ENCODE data around the gene HCN1.
"Not testable (repeated sequence)": the region's sequence is repeated elsewhere in the genome, so short reads cannot be mapped to it uniquely, and the experiment has no call there.

Gene HCN1

DNA sequence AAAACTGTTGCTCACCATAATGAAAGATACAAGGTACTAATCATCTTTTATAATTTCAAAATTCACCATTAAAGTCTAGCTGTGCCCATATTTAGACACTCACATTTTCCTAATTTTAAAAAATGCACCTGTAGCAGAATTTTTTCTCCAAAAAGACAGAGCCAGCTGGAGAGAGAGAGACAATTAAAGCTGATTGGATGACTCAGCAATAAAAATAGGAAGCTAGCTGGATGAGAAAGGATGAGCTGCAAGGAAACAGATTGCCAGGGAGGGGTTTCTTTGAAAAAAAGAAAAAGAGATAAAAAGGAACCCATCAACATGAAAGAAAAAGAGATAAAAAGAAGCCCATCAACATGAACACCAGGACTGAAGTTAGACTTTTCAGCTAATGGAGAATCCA is 73.8 kb downstream of the HCN1 start:
- in situ Hi-C loops (cut with HindIII; ENCODE audit: low sequenced_read_pairs) = no loop called here

- in situ Hi-C loops (cut with HindIII; ENCODE audit: low sequenced_read_pairs) = no loop called here
These were observed 78.2 kb downstream of the HCN1 start for GRCh38 chr5:45617859-45618416.

DNA sequence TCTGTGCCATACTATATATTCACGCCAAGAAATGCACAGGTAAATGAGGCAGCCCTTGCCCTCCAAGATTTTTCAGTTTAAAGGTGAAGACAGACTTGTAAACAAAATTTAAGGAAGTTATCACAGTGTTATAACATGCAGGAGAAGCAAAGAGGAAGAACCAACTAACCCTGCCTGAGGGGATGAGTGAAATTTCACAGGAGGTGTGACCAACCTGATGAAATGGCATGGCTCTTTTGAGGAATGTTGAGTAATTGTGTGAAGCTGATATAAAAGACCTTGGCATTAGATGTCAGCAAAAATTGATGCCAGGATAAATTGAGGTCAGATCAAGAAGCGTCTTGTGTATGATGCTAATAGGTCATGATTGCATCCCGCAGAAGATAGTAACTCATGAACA is 86.5 kb downstream of the HCN1 start:
- in situ Hi-C loops (cut with HindIII; ENCODE audit: low sequenced_read_pairs) = no loop called here

DNA sequence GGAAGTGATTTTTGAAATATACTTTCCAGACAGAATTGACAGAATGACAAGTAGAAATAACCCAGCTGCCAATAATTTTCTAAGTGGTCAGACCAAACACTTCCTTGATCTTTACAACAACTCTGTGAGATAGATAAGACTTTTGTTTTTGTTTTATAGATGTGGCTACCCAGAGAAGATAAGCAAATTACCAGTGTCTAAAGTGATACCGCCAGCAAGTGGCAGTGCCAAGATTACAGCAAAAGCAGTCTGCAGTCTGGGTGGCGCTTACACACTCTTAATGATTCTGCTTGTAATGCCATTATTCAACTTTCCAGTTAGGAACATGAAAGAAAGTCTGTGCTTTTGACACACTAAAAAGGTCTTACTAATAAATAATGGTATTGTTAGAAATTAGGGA is 92.1 kb downstream of the HCN1 start:
- in situ Hi-C loops (cut with HindIII; ENCODE audit: low sequenced_read_pairs) = no loop called here

DNA sequence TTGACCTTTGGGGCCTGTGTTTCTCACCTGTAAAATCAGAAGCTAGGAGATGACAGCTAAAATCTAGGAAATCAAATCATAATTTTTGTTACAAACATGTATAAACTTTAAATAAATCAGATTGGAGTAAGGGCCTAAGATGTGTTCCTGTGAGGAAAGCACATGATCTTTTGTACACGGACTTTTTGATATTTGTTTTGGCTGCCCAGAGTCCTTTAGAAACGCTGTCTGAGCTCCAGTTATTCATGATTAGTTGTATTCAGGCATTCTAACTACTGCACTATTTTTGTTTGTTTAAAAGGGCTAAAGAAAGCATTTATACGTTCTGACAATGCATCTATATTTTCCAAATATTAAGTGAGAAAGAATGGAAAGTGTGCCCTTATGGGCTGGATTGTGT is 94.8 kb downstream of the HCN1 start:
- in situ Hi-C loops (cut with HindIII; ENCODE audit: low sequenced_read_pairs) = no loop called here

DNA sequence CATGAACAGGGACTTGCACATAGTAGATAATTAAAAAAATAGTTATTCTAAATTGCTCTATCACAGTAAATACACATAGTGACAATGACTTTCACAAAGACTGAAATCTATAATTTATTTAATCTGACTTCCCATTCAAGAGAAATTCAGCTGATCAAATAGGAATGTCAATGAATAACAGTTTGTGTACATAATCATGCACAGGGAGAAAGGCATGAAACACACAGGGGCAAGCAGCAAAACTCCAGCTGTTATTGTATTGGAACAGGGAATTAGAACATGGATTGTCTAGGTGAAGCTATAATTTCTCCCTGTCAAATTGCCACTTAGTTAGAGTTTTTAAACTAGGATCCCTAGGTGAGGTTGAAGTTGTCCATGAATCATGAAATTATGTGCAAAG is 99.9 kb downstream of the HCN1 start:
- in situ Hi-C loops (cut with HindIII; ENCODE audit: low sequenced_read_pairs) = no loop called here

DNA sequence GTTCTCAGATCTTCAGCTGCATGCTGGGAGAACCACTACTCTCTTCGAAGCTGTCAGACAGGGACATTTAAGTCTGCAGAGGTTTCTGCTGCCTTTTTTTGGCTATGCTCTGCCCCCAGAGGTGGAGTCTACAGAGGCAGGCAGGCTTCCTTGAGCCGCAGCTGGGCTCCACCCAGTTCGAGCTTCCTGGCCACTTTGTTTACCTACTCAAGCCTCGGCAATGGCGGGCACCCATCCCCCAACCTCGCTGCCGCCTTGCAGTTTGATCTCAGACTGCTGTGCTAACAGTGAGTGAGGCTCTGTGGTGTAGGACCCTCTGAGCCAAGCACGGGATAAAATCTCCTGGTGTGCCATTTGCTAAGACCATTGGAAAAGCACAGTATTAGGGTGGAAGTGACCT is 110.2 kb downstream of the HCN1 start:
- in situ Hi-C loops (cut with HindIII; ENCODE audit: low sequenced_read_pairs) = not testable (repeated sequence)

- in situ Hi-C loops (cut with HindIII; ENCODE audit: low sequenced_read_pairs) = no loop called here
These were observed 117.9 kb downstream of the HCN1 start for GRCh38 chr5:45578270-45578669.

- in situ Hi-C loops (cut with HindIII; ENCODE audit: low sequenced_read_pairs) = no loop called here
These were observed 127.4 kb downstream of the HCN1 start for GRCh38 chr5:45568813-45569212.

DNA sequence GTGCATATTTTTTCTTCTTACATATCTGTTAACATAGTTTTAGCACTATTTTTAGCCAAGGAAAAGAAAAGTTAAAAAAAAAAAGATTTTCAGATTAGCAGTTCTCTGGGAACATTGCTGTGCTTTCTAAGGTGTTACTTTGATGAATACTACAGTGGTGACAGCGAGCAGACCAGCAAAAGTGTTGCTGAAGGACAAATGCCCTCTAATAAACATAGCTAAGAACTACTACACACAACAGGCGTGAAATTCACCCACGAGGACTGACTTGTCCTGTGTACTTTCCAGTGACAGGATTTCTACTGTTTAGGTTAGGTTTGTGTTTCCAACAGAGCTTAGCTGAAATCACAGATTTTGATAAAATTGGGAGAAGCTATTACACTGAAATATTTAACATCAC is 153.8 kb downstream of the HCN1 start:
- in situ Hi-C loops (cut with HindIII; ENCODE audit: low sequenced_read_pairs) = no loop called here

GRCh38 chr5:45533663-45534062 is 162.5 kb downstream of the HCN1 start:
- in situ Hi-C loops (cut with HindIII; ENCODE audit: low sequenced_read_pairs) = no loop called here

DNA sequence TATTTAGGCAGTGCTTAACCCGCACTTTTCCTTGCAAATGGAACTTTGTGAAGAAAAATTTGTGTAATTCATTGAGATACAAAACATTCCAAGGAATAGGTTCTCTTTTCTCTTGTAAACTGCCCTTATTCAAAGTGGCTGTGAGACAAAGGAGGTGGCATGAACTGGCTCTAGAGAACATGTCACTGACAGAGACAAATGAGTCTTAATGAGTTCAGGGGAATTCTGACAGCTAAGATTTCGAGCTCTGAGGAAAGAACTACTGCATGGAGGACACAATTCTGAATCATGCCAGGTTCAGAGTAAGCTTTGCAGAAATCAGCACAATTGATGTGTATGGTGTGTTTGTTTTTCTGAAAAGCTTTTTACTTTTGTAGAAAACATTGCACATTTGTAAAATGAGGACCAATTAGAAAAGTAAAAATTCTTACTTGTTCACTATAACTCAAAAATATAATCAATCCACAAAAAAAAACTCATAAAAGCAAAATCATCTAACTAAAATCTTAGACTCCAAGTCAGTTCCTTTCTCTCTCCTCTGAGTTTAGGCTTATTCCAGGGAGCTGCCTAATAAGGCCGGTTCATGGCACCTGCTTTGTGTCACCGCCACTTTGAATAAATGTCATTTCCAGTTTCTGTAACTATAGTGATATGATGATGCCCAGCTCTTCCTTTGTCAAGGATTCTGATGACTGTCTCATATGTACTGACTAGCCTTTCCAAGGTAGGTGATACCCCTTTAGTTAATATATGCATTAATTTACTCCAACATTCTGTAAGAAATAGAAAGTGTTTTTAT is 163.2 kb downstream of the HCN1 start:
- in situ Hi-C loops (cut with HindIII; ENCODE audit: low sequenced_read_pairs) = no loop called here

- in situ Hi-C loops (cut with HindIII; ENCODE audit: low sequenced_read_pairs) = no loop called here
These were observed 175.1 kb downstream of the HCN1 start for GRCh38 chr5:45521067-45521466.

DNA sequence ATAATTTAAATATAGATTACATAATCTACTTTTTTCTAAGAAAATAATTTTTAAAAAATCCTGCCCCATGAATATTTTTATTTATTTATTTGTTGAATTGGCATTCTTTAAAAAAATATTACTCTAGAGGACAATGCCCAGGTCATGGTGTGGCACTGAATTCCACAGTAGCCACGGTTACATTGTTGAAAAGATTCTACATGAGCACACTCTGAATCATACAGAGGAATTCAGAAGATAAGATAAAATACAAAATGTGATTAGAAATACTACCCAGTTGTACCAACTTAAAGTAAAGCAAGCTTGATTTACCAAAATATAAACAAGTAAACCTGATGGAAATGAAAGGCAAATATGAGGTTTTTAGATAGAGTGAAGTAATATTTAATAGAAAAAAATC is 183.7 kb downstream of the HCN1 start:
- in situ Hi-C loops (cut with HindIII; ENCODE audit: low sequenced_read_pairs) = no loop called here

- in situ Hi-C loops (cut with HindIII; ENCODE audit: low sequenced_read_pairs) = no loop called here
These were observed 186.8 kb downstream of the HCN1 start for GRCh38 chr5:45509371-45509770.

GRCh38 chr5:45508135-45508534 is 188.0 kb downstream of the HCN1 start:
- in situ Hi-C loops (cut with HindIII; ENCODE audit: low sequenced_read_pairs) = no loop called here

GRCh38 chr5:45507178-45507577 is 189.0 kb downstream of the HCN1 start:
- in situ Hi-C loops (cut with HindIII; ENCODE audit: low sequenced_read_pairs) = no loop called here

DNA sequence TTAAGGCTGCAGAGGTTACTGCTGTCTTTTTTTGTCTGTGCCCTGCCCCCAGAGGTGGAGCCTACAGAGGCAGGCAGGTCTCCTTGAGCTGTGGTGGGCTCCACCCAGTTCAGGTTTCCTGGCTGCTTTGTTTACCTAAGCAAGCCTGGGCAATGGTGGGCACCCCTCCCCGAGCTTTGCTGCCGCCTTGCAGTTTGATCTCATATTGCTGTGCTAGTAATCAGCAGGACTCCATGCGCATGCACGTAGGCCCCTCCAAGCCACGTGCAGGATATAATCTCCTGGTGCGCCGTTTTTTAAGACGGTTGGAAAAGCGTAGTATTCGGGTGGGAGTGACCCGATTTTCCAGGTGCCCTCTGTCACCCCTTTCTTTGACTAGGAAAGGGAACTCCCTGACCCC is 197.2 kb downstream of the HCN1 start:
- in situ Hi-C loops (cut with HindIII; ENCODE audit: low sequenced_read_pairs) = not testable (repeated sequence)

- in situ Hi-C loops (cut with HindIII; ENCODE audit: low sequenced_read_pairs) = no loop called here
These were observed 204.8 kb downstream of the HCN1 start for GRCh38 chr5:45491368-45491767.

GRCh38 chr5:45484781-45485180 is 211.4 kb downstream of the HCN1 start:
- in situ Hi-C loops (cut with HindIII; ENCODE audit: low sequenced_read_pairs) = no loop called here

DNA sequence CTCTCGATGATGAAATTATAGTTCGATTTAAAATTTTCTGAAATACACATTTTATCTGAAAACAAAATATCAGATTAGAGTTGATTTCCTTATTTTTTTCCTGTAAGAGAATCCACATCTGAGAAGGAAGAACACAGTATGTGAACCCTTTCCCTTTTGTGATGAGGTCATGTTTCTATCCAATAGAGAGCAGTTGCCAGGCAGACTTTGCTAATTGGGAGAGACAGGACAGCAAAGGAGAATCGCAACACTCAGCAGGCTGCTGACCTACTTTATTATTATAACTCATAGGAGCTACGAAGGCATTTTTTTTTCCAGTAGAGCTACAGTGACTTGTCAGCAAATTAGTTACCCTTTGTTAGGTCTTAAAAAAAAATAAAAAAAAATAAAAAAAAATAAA is 242.1 kb downstream of the HCN1 start:
- in situ Hi-C loops (cut with HindIII; ENCODE audit: low sequenced_read_pairs) = no loop called here

DNA sequence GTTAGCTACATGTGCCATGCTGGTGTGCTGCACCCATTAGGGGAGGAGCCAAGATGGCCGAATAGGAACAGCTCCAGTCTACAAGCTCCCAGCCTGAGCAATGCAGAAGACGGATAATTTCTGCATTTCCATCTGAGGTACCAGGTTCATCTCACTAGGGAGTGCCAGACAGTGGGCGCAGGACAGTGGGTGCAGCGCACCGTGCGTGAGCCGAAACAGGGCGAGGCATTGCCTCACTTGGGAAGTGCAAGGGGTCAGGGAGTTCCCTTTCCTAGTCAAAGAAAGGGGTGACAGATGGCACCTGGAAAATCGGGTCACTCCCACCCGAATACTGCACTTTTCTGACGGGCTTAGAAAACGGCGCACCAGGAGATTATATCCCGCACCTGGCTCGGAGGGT is 251.3 kb downstream of the HCN1 start:
- in situ Hi-C loops (cut with HindIII; ENCODE audit: low sequenced_read_pairs) = not testable (repeated sequence)

DNA sequence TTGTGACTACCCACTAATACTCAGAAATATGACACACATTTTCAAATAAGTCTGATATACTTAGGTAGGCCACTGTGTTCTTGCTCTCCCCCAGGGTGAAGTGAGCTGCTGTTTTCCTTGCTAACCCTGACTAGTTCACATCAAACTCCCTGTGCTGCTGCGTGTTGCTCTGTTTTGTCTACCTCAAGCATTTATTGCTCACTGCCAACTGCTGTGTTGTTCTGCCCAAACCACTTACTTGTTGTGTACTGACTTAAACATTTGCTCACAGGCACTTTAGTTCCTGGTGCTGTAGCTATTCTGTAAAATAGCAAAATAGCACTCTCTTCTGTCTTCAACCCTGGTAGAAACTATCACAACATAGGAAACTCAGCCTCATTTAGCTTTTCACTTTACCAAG is 255.7 kb downstream of the HCN1 start:
- in situ Hi-C loops (cut with HindIII; ENCODE audit: low sequenced_read_pairs) = no loop called here

Data from endothelial cell of hepatic sinusoid (primary cell).